Measurements from ENCODE around the gene GADL1. TPM values are rescaled to one million over a fixed set of nuclear protein-coding genes. Genes with fewer than 3 reads are reported as not detected.

Gene GADL1
- polyA plus RNA-seq, 1 donor = 0.04 TPM

- Histone ChIP-seq H3K27me3 (ENCODE audit: control insufficient read depth, insufficient read depth, low read length) (no peaks in the 10 kb centered on the region), H3K9me3 (ENCODE audit: control insufficient read depth, low read depth, low read length) (no peaks in the 10 kb centered on the region), H3K27ac (ENCODE audit: low read length) (no peak overlapping the region), H3K4me3 (ENCODE audit: low read length) (no peak overlapping the region), H3K36me3 (ENCODE audit: control insufficient read depth, insufficient read depth, low read length) (no peaks in the 10 kb centered on the region), H3K4me1 (ENCODE audit: control insufficient read depth, insufficient read depth, low read length) (peaks cover 5% of the 10 kb centered on the region)
- DNase-seq = no peak
- WGBS (ENCODE audit: insufficient coverage, low lambda C conversion rate) = no CpG with 5 or more reads among the region's 1 CpG
These were observed 24.3 kb upstream of the GADL1 start for GRCh38 chr3:30918761-30919160.

- H3K9me3 ChIP-seq (ENCODE audit: control insufficient read depth, low read depth, low read length) = no peaks in the 10 kb centered on the region
- H3K27me3 ChIP-seq (ENCODE audit: control insufficient read depth, insufficient read depth, low read length) = peaks cover 2% of the 10 kb centered on the region
- no peak for DNase-seq
- no peaks in the 10 kb centered on the region for H3K36me3 ChIP-seq (ENCODE audit: control insufficient read depth, insufficient read depth, low read length)
- no peak overlapping the region for H3K27ac ChIP-seq (ENCODE audit: low read length)
- H3K4me1 ChIP-seq (ENCODE audit: control insufficient read depth, insufficient read depth, low read length) = peaks cover 5% of the 10 kb centered on the region
- no peak overlapping the region for H3K4me3 ChIP-seq (ENCODE audit: low read length)
These were observed 21.3 kb upstream of the GADL1 start for GRCh38 chr3:30915782-30916181.

- 100% methylated on average over 2 of the region's 4 CpGs for WGBS (ENCODE audit: insufficient coverage, low lambda C conversion rate)
- H3K36me3 ChIP-seq (ENCODE audit: control insufficient read depth, insufficient read depth, low read length) = no peaks in the 10 kb centered on the region
These were observed 20.2 kb upstream of the GADL1 start for GRCh38 chr3:30914696-30915095.

GRCh38 chr3:30913176-30913575 lies 18.7 kb upstream of the GADL1 start:
- H3K4me1 ChIP-seq (ENCODE audit: control insufficient read depth, insufficient read depth, low read length) = peaks cover 5% of the 10 kb centered on the region
- H3K9me3 ChIP-seq (ENCODE audit: control insufficient read depth, low read depth, low read length) = no peaks in the 10 kb centered on the region
- H3K27me3 ChIP-seq (ENCODE audit: control insufficient read depth, insufficient read depth, low read length) = peaks cover 8% of the 10 kb centered on the region
- no peak overlapping the region for H3K27ac ChIP-seq (ENCODE audit: low read length)
- DNase-seq = no peak
- no peaks in the 10 kb centered on the region for H3K36me3 ChIP-seq (ENCODE audit: control insufficient read depth, insufficient read depth, low read length)
- 100% methylated on average over 2 of the region's 4 CpGs for WGBS (ENCODE audit: insufficient coverage, low lambda C conversion rate)
- no peak overlapping the region for H3K4me3 ChIP-seq (ENCODE audit: low read length)

More at GRCh38 chr3:30914696-30915095, 20.2 kb upstream of the GADL1 start:
- H3K27me3 ChIP-seq (ENCODE audit: control insufficient read depth, insufficient read depth, low read length) = peaks cover 8% of the 10 kb centered on the region
- peaks cover 5% of the 10 kb centered on the region for H3K4me1 ChIP-seq (ENCODE audit: control insufficient read depth, insufficient read depth, low read length)
- H3K9me3 ChIP-seq (ENCODE audit: control insufficient read depth, low read depth, low read length) = no peaks in the 10 kb centered on the region
- DNase-seq = no peak
- no peak overlapping the region for H3K4me3 ChIP-seq (ENCODE audit: low read length)
- H3K27ac ChIP-seq (ENCODE audit: low read length) = no peak overlapping the region

GRCh38 chr3:30912301-30912700 lies 17.8 kb upstream of the GADL1 start:
- Histone ChIP-seq H3K9me3 (ENCODE audit: control insufficient read depth, low read depth, low read length) (no peaks in the 10 kb centered on the region), H3K27me3 (ENCODE audit: control insufficient read depth, insufficient read depth, low read length) (peaks cover 8% of the 10 kb centered on the region), H3K27ac (ENCODE audit: low read length) (no peak overlapping the region), H3K4me1 (ENCODE audit: control insufficient read depth, insufficient read depth, low read length) (peaks cover 2% of the 10 kb centered on the region), H3K4me3 (ENCODE audit: low read length) (no peak overlapping the region), H3K36me3 (ENCODE audit: control insufficient read depth, insufficient read depth, low read length) (no peaks in the 10 kb centered on the region)
- DNase-seq = no peak

GRCh38 chr3:30908456-30909037 lies 14.1 kb upstream of the GADL1 start:
- H3K4me3 ChIP-seq (ENCODE audit: low read length) = no peak overlapping the region
- no peaks in the 10 kb centered on the region for H3K9me3 ChIP-seq (ENCODE audit: control insufficient read depth, low read depth, low read length)
- no peaks in the 10 kb centered on the region for H3K4me1 ChIP-seq (ENCODE audit: control insufficient read depth, insufficient read depth, low read length)
- no peak for DNase-seq
- peaks cover 8% of the 10 kb centered on the region for H3K27me3 ChIP-seq (ENCODE audit: control insufficient read depth, insufficient read depth, low read length)
- 58% methylated on average over 6 of the region's 7 CpGs for WGBS (ENCODE audit: insufficient coverage, low lambda C conversion rate)
- H3K36me3 ChIP-seq (ENCODE audit: control insufficient read depth, insufficient read depth, low read length) = no peaks in the 10 kb centered on the region
- no peak overlapping the region for H3K27ac ChIP-seq (ENCODE audit: low read length)

GRCh38 chr3:30904996-30905395 lies 10.5 kb upstream of the GADL1 start:
- Histone ChIP-seq H3K4me1 (ENCODE audit: control insufficient read depth, insufficient read depth, low read length) (no peaks in the 10 kb centered on the region), H3K9me3 (ENCODE audit: control insufficient read depth, low read depth, low read length) (no peaks in the 10 kb centered on the region), H3K27me3 (ENCODE audit: control insufficient read depth, insufficient read depth, low read length) (peaks cover 3% of the 10 kb centered on the region), H3K36me3 (ENCODE audit: control insufficient read depth, insufficient read depth, low read length) (no peaks in the 10 kb centered on the region), H3K4me3 (ENCODE audit: low read length) (no peak overlapping the region), H3K27ac (ENCODE audit: low read length) (no peak overlapping the region)
- WGBS (ENCODE audit: insufficient coverage, low lambda C conversion rate) = 100% methylated on average over 1 of the region's 4 CpGs
- DNase-seq = no peak

- WGBS (ENCODE audit: insufficient coverage, low lambda C conversion rate) = no CpG with 5 or more reads among the region's 5 CpGs
- DNase-seq = no peak
- Histone ChIP-seq H3K4me1 (ENCODE audit: control insufficient read depth, insufficient read depth, low read length) (no peaks in the 10 kb centered on the region), H3K27ac (ENCODE audit: low read length) (no peak overlapping the region), H3K27me3 (ENCODE audit: control insufficient read depth, insufficient read depth, low read length) (peaks cover 26% of the 10 kb centered on the region), H3K9me3 (ENCODE audit: control insufficient read depth, low read depth, low read length) (no peaks in the 10 kb centered on the region), H3K4me3 (ENCODE audit: low read length) (no peak overlapping the region), H3K36me3 (ENCODE audit: control insufficient read depth, insufficient read depth, low read length) (no peaks in the 10 kb centered on the region)
These were observed 868 bp upstream of the GADL1 start for GRCh38 chr3:30895329-30895728.

- H3K27me3 ChIP-seq (ENCODE audit: control insufficient read depth, insufficient read depth, low read length) = peaks cover 26% of the 10 kb centered on the region
- H3K9me3 ChIP-seq (ENCODE audit: control insufficient read depth, low read depth, low read length) = no peaks in the 10 kb centered on the region
- H3K4me3 ChIP-seq (ENCODE audit: low read length) = peak overlapping the region; percentile 25
- no peak overlapping the region for H3K27ac ChIP-seq (ENCODE audit: low read length)
- WGBS (ENCODE audit: insufficient coverage, low lambda C conversion rate) = 50% methylated on average over 1 of the region's 8 CpGs
- no peak for DNase-seq
- no peaks in the 10 kb centered on the region for H3K36me3 ChIP-seq (ENCODE audit: control insufficient read depth, insufficient read depth, low read length)
- no peaks in the 10 kb centered on the region for H3K4me1 ChIP-seq (ENCODE audit: control insufficient read depth, insufficient read depth, low read length)
These were observed 659 bp downstream of the GADL1 start for GRCh38 chr3:30893678-30894325.

- H3K27ac ChIP-seq (ENCODE audit: low read length) = no peak overlapping the region
- peaks cover 33% of the 10 kb centered on the region for H3K27me3 ChIP-seq (ENCODE audit: control insufficient read depth, insufficient read depth, low read length)
- no peaks in the 10 kb centered on the region for H3K4me1 ChIP-seq (ENCODE audit: control insufficient read depth, insufficient read depth, low read length)
- H3K9me3 ChIP-seq (ENCODE audit: control insufficient read depth, low read depth, low read length) = no peaks in the 10 kb centered on the region
- no peak overlapping the region for H3K4me3 ChIP-seq (ENCODE audit: low read length)
- WGBS (ENCODE audit: insufficient coverage, low lambda C conversion rate) = no CpG with 5 or more reads among the region's 1 CpG
- DNase-seq = no peak
- H3K36me3 ChIP-seq (ENCODE audit: control insufficient read depth, insufficient read depth, low read length) = no peaks in the 10 kb centered on the region
These were observed 3.6 kb downstream of the GADL1 start for GRCh38 chr3:30890907-30891306.

- H3K36me3 ChIP-seq (ENCODE audit: control insufficient read depth, insufficient read depth, low read length) = no peaks in the 10 kb centered on the region
- no peaks in the 10 kb centered on the region for H3K9me3 ChIP-seq (ENCODE audit: control insufficient read depth, low read depth, low read length)
- no peak for DNase-seq
- WGBS (ENCODE audit: insufficient coverage, low lambda C conversion rate) = no CpG with 5 or more reads among the region's 2 CpGs
- no peaks in the 10 kb centered on the region for H3K4me1 ChIP-seq (ENCODE audit: control insufficient read depth, insufficient read depth, low read length)
- H3K4me3 ChIP-seq (ENCODE audit: low read length) = no peak overlapping the region
- H3K27me3 ChIP-seq (ENCODE audit: control insufficient read depth, insufficient read depth, low read length) = peaks cover 11% of the 10 kb centered on the region
- no peak overlapping the region for H3K27ac ChIP-seq (ENCODE audit: low read length)
These were observed 7.6 kb downstream of the GADL1 start for GRCh38 chr3:30886888-30887287.

Measured in large intestine (tissue), 3 donors.